ENCODE data around the gene NKG7. TPM values are rescaled to one million over a fixed set of nuclear protein-coding genes. Genes with fewer than 3 reads are reported as not detected.

The NKG7 gene
- polyA plus RNA-seq, 3 donors: 1.6 to 2.1 (median 1.8) TPM

- DNase-seq: no peak
Measured at GRCh38 chr19:51365211-51365964, 7.1 kb downstream of the NKG7 start.

DNA sequence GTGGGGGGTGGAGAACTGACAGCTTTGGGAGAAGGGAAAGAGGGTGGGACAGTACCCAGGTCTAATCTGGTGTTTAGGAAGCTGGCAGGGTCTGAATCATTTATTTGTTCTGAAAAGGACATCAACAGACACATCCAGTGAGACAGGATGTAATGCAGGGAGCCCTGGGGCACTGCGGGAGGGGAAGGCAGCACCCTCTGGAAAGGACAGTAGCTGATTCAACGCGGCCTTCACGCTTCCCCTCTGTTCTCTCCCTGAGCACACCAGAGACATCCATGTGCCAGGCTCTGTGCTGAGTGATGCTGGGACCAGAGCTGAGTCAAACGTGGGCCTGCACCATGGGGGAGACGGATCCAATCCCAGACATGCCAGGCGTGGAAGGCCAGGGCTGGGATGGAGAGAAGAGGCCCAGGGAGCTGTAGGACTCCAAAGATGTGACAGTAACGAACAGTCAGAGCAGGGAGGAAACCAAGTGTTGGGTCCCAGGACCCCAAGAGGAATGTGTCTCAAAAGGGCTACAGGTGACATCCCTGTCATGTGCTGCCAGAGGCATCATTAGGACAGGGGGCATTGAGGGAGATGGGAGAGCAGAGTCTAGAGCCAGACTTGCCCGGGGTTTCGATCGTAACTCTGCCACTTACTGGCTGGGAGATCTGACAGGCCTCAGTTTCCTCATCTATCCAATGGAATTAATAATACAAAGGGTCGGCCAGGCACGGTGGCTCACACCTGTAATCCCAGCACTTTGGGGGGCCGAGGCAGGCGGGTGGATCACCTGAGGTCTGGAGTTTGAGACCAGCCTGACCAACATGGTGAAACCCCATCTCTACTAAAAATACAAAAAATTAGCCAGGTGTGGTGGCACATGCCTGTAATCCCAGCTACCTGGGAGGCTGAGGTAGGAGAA lies 8.0 kb downstream of the NKG7 start:
- DNase-seq: no peak

- DNase-seq: no peak
Measured at GRCh38 chr19:51361239-51361638, 11.2 kb downstream of the NKG7 start.

- DNase-seq: no peak
Measured at GRCh38 chr19:51359294-51359693, 13.2 kb downstream of the NKG7 start.

DNA sequence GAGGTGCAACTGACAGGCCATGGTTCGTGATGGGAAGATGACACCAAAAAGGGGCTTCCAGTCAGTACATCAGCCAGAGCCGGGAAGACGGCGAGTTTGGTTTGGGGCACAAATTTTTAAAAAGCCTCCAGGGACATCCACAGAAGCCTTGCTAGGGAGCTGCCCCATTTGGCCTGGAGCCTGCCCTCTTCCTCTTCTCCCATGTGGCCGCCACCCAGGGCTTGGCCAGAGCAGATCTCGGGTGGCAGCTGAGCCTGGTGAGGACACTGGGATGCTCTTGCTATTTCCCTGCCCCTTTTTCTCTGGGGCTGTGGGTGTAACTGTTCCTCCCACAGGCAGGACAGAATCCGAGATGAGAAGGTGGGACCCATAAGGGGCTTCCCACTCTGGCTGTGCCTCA lies 14.5 kb downstream of the NKG7 start:
- DNase-seq: no peak

GRCh38 chr19:51356159-51356801 lies 16.2 kb downstream of the NKG7 start:
- DNase-seq: no peak

DNA sequence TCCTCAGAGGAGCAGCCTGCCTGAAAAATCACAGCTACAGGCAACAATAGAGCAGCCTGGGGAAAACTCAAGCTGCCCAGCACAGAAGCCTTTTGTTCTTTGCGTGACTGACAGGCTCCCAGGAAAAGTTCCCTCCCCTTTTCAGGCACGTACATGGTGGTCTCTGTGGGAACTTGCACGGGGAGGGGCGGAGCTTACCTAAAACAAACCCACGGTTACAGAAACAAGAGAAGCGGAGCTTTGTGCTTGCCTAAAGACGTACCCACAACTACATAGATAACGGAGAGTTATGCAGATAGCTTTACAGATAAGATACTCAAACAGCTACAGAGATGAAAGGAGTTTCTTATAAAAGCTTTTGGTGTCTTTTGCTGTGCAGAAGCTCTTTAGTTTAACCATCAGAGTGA lies 17.7 kb downstream of the NKG7 start:
- peak; percentile 52 for DNase-seq

DNA sequence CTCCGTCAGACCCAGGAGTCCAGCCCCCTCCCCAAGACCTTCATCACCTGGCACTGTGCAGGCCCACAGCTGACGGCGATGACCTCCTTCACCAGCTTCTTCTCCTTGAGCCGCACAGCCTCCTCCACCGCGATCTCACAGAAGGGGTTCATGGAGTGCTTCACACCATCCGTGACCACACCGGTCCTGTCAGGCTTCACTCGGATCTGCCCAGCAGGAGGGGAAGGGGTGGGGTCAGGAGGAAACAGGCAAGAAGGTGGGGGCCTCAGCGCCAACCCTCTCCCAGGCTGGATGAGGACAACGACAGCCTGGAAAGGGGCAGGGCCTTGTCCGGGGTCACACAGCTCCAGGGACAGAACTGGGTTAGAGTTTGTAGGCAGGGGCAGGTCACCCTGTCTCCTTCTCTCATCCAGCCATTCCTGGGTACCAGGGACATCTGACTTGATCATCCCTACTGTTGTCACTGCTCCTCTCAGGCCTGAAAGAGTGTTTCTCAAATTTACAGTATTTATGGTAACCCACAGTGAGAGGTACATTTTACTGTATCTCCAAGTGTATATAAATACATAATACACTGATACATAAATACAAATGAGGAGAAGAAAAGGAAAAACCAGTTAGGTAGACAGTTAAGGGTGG lies 18.2 kb downstream of the NKG7 start:
- DNase-seq: no peak

GRCh38 chr19:51352783-51353360 lies 19.6 kb downstream of the NKG7 start:
- DNase-seq: no peak

GRCh38 chr19:51351266-51351990 lies 21.0 kb downstream of the NKG7 start:
- no peak for DNase-seq

GRCh38 chr19:51347209-51347928 lies 25.1 kb downstream of the NKG7 start:
- no peak for DNase-seq

DNA sequence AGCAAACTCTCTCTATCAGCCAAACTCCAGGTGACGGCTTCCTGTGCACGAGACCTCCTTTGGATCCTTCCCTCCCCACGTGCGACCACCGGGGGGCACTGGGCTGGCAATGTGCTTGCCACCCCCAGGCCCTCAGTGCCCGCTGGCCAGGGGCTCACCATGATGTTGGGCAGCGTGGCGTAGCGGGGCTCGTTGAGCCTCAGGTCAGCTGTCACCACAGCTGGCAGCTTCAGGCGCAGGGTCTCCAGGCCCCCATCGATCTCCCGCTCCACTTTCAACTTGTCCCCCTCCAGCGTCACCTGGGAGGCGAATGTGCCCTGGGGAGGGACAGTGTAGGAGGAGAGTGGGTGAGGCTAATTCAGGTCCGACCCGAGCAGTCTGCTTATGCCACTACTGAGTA lies 25.7 kb downstream of the NKG7 start:
- DNase-seq: no peak

DNA sequence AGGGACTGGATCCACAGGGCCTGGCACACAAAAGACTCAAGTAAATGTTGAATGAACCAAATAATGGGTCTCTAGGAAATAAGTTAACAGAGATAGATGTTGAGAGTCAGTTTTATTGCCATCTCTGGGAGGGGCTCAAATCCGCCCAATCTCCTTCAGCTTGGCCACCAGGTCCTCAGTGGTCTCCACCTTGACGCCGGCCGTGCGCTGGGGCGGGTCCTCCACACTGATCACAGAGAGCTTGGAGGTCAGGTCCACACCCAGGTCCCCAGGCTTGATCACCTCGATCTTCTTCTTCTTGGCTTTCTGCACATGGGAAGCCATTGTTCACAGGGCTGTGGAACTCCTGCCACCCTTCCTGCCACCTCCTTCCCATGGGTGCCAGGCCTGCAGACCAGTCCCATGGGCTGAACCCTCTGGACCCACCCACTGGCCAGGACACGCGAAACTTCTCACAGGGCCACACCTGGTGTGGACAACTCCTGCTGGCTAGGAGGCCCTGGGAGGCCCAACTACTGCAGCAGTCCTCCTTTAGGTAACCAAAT lies 27.3 kb downstream of the NKG7 start:
- no peak for DNase-seq

DNA sequence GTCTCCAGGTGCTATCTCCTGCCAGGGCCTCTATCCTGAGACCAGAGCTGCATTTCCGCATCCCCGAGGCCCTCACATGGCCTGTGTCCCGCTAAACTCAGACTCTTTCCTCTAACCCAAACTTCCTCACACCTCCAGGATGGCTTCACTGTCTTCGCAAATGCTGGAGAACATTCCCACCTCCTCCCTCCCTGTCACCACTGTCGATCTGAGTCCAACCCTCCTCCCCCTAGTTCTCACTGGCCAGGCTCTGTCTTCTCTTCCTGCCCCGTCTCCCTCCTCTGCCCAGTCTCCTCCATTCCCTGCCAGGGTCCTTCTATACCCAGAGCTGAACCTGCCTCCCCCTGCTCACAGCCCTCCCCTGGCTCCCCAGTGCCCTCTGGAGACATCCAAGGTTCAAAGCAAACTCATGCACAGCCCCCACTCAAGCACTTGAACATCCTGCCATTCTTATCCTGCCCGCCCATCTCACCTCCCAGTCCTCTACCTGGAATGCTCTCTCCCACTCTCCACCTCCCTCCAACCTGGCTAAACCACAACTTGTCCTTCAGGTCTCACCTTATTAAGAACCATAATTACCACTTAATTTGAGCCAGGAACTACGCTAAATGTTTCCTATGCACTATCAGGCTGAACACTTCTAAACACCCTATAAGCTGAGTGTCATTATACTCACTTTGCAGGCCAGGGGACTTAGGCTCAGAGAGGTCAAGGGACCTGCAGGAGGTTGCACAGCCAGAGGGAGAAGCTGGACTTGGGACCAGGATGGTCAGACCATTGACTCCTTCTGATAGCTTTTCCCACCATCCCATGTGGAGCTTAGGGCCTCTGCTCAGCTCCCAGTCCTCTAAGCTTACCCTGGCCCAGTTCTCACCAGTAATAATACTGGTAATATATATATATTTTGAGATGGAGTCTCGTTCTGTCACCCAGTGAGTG lies 29.6 kb downstream of the NKG7 start:
- DNase-seq: no peak

DNA sequence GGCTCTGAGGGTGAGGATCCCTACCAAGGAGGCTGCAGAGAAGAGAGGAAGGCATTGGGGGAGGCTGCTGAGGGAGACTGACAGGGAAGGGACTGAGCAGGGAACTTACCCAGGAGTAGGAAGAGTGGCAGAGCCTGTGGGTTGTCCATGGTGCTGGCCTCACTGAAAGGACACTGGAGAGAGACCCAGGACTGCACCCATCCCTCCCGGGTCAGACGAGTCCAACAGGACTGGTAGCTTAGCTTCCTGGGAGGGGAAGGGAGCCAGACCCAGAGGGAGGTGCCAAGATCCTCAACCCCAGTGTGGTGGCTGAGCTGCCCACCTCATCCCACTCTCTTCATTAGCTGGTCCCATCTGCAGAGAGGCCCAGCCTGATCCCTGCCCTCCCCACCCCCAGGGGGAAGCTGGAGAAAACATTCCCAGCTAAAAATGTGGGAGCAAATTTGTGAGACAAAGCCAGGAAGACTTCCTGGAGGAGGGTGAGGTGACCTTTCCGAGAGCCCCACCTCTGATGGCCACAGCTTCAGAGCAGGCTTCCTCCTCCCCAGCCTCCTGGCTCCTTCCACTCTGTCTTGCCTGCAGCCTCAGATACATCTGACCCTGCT lies 30.4 kb downstream of the NKG7 start, which contains the start of gene VSIG10L:
TSS of gene VSIG10L (minus strand) at position 164 of the 605 bp plus-strand sequence. CDS start at position 149, 15 bp downstream.
- no peak for DNase-seq

GRCh38 chr19:51341066-51341465 lies 31.4 kb downstream of the NKG7 start:
- DNase-seq: no peak

GRCh38 chr19:51339687-51340656 lies 32.5 kb downstream of the NKG7 start:
- peak; percentile 93 for DNase-seq

Measured in renal pelvis (tissue), 4 donors.